LNCAP (cell line): ENCODE measurements around the gene RNFT2.

Experiments used
- TF ChIP-seq, protein P1 (sequence below): fragments of 450-650 bp; IDR thresholded peaks from 2 replicates; pipeline ENCODE4 v1.5.1; 2017; ENCODE audit warnings: mild to moderate bottlenecking

RNFT2 gene

DNA sequence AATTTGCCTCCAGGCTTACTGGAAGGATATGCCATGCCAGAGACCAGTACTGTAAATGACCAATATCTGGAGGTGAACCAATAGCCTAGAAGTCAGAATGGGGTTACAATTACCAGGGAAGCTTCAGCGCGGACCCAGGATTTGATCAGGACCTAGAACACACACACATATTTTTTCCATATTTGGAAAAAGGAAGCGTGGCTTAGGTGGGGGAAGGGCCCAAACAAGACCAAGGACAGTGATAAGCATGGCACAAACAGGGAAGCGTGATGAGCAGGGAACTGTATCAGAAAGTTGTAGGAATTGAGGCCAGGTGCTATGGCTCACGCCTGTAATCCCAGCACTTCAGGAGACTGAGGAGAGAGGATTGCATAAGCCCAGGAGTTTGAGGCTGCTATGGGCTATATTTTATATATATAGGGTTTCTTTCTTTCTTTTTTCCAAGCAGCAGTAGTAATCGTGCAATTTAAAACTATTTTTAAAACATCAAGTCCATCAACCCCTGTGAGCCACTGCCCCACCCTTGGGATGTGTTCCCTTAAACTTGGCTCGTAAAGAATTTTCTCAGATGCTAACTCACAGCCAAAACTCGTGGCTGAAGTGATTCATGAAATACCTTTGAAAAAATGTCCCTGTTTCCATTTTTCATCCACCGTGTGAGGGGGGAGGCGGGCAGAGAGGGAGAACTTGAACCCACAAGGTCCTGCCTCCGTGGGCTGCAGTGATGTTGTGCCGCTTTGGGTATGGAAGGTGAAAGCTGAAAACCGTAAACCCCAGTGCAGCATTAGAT is 126.5 kb downstream of the RNFT2 start:
- TF ChIP-seq, protein P1, sequence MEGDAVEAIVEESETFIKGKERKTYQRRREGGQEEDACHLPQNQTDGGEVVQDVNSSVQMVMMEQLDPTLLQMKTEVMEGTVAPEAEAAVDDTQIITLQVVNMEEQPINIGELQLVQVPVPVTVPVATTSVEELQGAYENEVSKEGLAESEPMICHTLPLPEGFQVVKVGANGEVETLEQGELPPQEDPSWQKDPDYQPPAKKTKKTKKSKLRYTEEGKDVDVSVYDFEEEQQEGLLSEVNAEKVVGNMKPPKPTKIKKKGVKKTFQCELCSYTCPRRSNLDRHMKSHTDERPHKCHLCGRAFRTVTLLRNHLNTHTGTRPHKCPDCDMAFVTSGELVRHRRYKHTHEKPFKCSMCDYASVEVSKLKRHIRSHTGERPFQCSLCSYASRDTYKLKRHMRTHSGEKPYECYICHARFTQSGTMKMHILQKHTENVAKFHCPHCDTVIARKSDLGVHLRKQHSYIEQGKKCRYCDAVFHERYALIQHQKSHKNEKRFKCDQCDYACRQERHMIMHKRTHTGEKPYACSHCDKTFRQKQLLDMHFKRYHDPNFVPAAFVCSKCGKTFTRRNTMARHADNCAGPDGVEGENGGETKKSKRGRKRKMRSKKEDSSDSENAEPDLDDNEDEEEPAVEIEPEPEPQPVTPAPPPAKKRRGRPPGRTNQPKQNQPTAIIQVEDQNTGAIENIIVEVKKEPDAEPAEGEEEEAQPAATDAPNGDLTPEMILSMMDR: no peak

DNA sequence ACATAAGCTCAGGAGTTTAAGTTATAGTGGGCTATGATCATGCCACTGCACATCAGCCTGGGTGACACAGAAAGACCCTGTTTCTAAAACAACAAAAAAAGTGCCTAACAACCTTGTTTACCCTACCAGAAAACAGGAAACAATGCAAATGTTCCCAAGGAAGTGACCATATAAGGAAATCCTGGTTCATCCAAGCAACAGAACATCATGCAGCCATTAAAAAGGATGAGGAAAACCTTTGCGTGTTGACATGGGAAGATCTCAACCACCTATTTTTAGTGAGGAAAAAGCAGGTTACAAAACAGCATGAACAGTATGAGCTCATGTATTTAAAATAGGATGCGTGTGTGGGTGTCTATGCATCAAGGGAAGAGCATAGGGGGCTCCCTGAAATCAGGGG is 129.4 kb downstream of the RNFT2 start:
- TF ChIP-seq, protein P1: no peak

DNA sequence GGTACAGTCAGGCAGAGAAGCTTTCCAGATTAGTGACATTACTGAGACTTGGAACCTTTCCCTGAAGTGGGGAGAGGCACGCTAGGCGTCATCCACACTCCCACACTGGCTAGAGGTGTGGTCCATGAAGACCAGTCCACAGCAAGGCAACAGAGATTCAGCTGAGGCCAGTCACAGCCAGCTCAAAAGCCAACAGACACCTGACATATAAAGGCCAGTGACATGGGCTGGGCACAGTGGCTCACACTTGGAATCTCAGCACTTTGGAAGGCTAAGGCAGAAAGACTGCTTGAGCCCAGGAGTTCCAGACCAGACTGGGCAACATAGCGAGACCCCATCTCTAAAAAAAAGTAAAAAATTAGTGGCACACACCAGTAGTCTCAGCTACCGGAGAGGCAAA is 132.2 kb downstream of the RNFT2 start:
- TF ChIP-seq, protein P1: no peak

DNA sequence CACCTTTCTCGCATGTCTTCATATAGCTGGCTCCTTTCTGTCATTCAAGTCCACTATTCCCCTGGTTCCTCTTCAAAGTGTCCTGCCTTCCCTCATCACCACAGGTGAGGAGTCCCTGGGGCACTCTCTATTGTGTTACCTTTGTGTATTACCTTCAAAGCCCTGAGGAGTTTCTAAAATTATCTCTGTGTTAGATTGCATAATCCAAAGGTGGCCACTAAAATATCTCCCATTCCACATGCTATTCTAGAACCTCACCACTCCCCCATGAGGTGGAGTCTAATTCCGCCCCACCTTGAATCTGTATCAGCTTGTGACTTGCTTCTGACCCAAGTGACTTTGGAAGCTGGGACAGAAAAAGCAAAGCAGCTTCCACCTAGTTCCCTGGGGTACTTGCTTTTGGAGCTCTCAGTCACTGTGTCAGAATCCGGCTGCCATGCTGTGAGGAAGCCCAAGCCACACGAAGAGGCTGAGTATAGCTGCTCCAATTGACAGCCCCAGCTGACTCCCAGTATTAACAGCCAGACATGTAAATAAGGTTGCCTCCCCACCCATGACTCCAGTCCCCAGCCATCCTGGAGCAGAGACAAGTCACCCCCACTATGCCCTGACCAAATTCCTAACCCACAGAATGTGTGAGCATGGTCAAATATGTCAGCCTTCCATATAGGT is 136.3 kb downstream of the RNFT2 start:
- TF ChIP-seq, protein P1: no peak

DNA sequence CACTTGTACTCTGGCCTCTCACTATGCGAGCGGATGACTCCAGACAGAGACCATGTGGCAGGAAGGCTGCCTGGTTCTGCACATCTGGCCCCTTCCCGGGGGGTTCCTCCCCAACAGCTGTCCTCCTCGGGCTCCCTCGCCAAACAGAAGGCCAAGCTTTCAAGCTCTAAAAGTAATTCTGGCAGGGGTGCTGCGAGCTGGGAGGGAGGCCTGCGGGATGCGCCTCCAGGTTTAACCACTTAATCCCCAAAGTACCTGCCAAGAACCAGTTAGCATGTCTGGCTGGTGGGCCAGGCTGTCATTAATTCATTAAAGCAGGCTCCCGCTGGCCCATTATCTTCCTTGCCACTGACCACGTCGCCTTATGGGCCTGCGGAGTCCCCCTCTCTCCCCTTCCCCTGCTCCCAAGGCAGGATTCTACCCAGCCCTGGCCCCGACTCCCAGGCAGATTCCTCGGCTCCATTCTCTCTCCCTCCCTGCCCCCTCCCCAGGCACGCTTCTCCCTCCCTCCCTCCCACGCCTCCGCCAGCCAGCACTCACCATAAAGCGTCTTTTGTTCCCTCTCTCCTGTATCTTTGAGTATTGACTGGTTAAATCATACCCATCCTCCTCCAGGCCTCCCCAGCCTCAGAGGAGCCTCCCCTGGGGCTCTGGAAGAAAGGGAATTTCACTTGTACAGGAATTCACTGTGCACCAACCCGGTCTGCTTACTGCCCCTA is 138.2 kb downstream of the RNFT2 start:
- TF ChIP-seq, protein P1: no peak

DNA sequence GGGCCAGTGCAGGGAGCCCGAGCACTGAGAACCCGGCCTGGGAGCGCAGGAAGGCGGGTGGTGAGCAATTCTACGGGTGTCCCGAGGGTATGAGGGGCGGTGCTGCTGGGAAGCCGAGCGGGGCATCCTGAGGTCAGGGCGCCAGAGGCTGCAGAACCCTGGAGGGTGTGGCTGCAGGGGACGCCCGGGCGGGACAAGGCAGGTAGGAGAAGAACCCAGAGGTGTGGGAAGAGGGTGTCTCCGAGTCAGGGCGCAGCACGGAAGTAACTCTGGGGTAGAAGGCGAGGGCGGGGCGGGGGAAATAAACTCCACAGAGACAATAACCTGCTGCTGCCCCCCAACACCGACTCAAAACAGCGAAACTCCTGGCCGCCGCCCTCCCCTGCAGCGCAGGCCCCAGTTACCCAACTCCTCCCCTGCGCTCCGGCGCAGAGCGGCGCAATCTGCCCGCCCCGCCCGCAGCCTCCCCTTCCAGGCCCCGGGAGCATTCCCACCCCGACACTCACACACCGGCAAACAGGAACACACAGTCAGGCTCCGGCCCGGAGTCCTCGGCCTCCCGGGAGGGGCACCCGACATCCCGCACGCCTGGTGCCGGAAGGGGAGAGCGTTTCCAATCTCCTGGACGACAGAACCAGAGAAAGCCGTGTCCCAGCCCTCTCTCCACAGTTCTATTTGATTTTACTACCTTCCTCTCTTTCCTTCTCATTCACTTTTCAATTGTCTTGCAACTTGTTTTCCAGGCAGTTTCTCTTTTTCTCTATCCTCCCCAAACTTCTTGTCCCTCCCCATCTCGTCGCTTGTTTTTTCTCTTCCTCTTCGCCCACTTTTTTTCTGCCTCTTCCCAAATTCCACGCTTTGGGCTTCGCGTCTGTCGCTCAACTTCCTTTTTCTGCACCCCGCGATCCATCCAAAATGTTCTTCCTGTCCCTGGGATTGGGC is 140.7 kb downstream of the RNFT2 start:
- TF ChIP-seq, protein P1: no peak
